IPS-NIHi11 (cell line): ENCODE data around the gene CDK15.

Experiments
- DNase-seq: peaks from one replicate; pipeline ENCODE4 v3.0.0; 2012; ENCODE audit warnings: mixed read lengths, low spot score

The CDK15 gene

GRCh38 chr2:201938156-201938775 is 131.9 kb downstream of the CDK15 start:
- no peak for DNase-seq

GRCh38 chr2:201938781-201939180 is 132.4 kb downstream of the CDK15 start:
- DNase-seq, result no peak

- no peak for DNase-seq
Observed at GRCh38 chr2:201939453-201939941, 133.2 kb downstream of the CDK15 start.

- no peak for DNase-seq
Observed at GRCh38 chr2:201942531-201942930, 136.2 kb downstream of the CDK15 start.
